Measurements from ENCODE around the gene BSPH1. TPM values are rescaled to one million over a fixed set of nuclear protein-coding genes. Genes with fewer than 3 reads are reported as not detected.

Gene BSPH1
- polyA plus RNA-seq (ENCODE audit: low read depth in 6 of 6) = not detected

GRCh38 chr19:47992070-47992469, at the start of gene BSPH1:
TSS of gene BSPH1 (minus strand) at chr19:47992170. CDS start at chr19:47992081, 89 bp downstream.
- H3K27me3 Mint-ChIP-seq = peaks cover 13 to 49% (median 42%) of the 10 kb centered on the region in 3 donors
- no peaks in the 10 kb centered on the region for H3K36me3 Mint-ChIP-seq
- DNase-seq (no peak), ATAC-seq (ENCODE audit: low read depth in 2 of 2) (no peak)
- peaks cover 0 to 5% (median 0%) of the 10 kb centered on the region in 7 donors for H3K9me3 Mint-ChIP-seq
- no peak within 1 kb of the TSS for H3K27ac Mint-ChIP-seq
- H3K4me1 Mint-ChIP-seq = no peaks in the 10 kb centered on the region
- H3K4me3 Mint-ChIP-seq = peak within 1 kb of the TSS in 1 of 8 donors; percentile 56

- H3K4me3 Mint-ChIP-seq = no peak overlapping the region
- no peak overlapping the region for H3K27ac Mint-ChIP-seq
- H3K27me3 Mint-ChIP-seq = peaks cover 15 to 45% (median 44%) of the 10 kb centered on the region in 3 donors
- H3K4me1 Mint-ChIP-seq = no peaks in the 10 kb centered on the region
- no peak for ATAC-seq (ENCODE audit: low read depth in 2 of 2)
- H3K9me3 Mint-ChIP-seq = peaks cover 5 to 26% (median 21%) of the 10 kb centered on the region in 7 donors
- peaks cover 0 to 7% of the 10 kb centered on the region in 2 donors for H3K36me3 Mint-ChIP-seq
- no peak for DNase-seq
These were observed 44.8 kb upstream of the BSPH1 start for GRCh38 chr19:48036765-48037164.

DNA sequence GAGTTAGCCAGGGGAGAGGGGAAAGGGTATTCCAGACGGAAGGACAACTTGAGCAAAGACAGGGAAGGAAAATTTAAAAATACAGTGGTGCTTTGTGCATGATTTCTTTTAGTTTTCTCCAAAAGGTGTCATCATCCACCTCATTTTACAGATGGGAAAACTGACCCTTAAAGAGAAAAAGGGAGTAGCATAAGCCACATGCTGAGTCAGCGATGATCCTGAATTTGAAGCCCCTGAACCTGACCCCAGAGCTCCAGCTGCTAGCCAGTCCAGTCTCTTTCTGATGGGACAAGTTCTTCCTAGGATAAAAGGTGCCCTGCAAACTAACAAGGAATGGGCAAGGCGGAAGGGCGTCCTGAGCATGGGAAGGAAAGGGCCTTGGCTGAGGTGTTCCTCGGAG, 41.6 kb upstream of the BSPH1 start:
- Mint-ChIP-seq H3K27me3 (peaks cover 14 to 32% (median 22%) of the 10 kb centered on the region in 3 donors), H3K36me3 (no peaks in the 10 kb centered on the region), H3K27ac (no peak overlapping the region), H3K9me3 (peaks cover 5 to 22% (median 14%) of the 10 kb centered on the region in 7 donors), H3K4me3 (no peak overlapping the region), H3K4me1 (no peaks in the 10 kb centered on the region)
- ATAC-seq (ENCODE audit: low read depth in 2 of 2) = no peak
- no peak for DNase-seq

DNA sequence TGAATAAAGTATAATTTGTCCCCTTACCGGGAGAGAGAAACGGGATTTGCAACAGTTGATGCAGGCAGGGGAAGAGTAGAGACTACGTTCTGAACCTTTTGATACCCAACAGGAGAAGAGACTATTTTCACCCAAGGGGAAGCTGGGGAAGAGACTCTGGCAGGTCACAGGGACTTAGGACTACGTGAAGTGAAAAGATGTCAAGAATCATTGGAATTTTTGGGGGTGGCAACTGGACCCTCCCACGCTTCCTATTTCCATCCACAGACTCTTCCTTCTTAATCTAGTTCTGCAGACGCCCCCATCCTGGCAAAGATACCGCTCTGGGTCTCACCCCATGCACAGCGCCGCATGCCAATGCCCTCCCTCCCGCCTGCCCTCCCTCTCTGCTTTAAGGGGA, 38.1 kb upstream of the BSPH1 start:
- Mint-ChIP-seq H3K4me1 (no peaks in the 10 kb centered on the region), H3K27ac (no peak overlapping the region), H3K9me3 (peaks cover 0 to 8% (median 0%) of the 10 kb centered on the region in 7 donors), H3K27me3 (peaks cover 14 to 61% (median 41%) of the 10 kb centered on the region in 3 donors), H3K4me3 (no peak overlapping the region), H3K36me3 (no peaks in the 10 kb centered on the region)
- DNase-seq (no peak), ATAC-seq (ENCODE audit: low read depth in 2 of 2) (no peak)

DNA sequence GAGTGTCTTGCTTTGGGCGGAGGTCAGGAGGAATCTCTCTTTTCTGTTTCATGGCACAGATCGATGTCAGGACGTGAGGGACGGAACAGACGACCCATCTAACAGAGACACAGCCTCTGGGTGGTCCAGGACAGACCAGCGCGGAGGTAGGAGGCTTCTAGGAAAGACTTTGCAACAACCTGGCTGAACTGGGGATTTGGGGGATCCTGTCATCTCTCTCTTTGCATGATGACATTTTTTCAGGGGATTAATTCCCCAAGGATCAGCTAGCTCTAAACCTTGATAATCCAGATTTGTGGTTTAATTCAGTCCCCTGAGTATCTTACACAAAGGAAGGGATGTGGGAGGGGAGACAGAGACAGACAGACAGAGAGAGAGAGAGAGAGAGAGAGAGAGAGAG, 37.5 kb upstream of the BSPH1 start:
- Mint-ChIP-seq H3K9me3 (peaks cover 0 to 8% (median 0%) of the 10 kb centered on the region in 7 donors), H3K4me3 (no peak overlapping the region), H3K4me1 (no peaks in the 10 kb centered on the region), H3K27ac (no peak overlapping the region), H3K36me3 (no peaks in the 10 kb centered on the region), H3K27me3 (peaks cover 20 to 68% (median 48%) of the 10 kb centered on the region in 3 donors)
- ATAC-seq (ENCODE audit: low read depth in 2 of 2) (no peak), DNase-seq (no peak)

- H3K9me3 Mint-ChIP-seq = peaks cover 0 to 8% (median 0%) of the 10 kb centered on the region in 7 donors
- DNase-seq (no peak), ATAC-seq (ENCODE audit: low read depth in 2 of 2) (no peak)
- peaks cover 32 to 68% (median 42%) of the 10 kb centered on the region in 3 donors for H3K27me3 Mint-ChIP-seq
- no peak overlapping the region for H3K4me3 Mint-ChIP-seq
- H3K27ac Mint-ChIP-seq = no peak overlapping the region
- peaks cover 0 to 8% of the 10 kb centered on the region in 2 donors for H3K36me3 Mint-ChIP-seq
- H3K4me1 Mint-ChIP-seq = no peaks in the 10 kb centered on the region
These were observed 33.5 kb upstream of the BSPH1 start for GRCh38 chr19:48025480-48025879.

DNA sequence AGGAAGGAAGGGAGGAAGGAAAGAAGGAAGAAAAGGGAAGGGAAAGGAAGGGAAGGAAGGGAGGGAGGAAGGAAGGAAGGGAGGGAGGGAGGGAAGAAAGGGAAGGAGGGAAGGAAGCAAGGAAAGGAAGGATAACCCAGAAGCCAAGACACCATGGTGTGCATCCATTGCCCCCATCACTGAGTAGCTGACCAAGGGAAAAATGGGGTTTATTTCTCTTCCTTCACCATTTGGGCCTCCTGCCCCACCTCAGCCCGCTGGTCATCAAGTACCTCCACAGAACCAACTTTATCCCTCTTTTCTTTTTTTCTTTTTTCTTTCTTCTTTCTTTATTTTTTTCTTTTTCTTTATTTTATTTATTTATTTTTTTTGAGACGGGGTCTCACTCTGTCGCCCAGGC, 31.5 kb upstream of the BSPH1 start:
- DNase-seq (no peak), ATAC-seq (ENCODE audit: low read depth in 2 of 2) (no peak)
- peaks cover 34 to 57% (median 49%) of the 10 kb centered on the region in 3 donors for H3K27me3 Mint-ChIP-seq
- H3K4me3 Mint-ChIP-seq = no peak overlapping the region
- no peak overlapping the region for H3K27ac Mint-ChIP-seq
- peaks cover 0 to 8% (median 0%) of the 10 kb centered on the region in 7 donors for H3K9me3 Mint-ChIP-seq
- H3K4me1 Mint-ChIP-seq = no peaks in the 10 kb centered on the region
- H3K36me3 Mint-ChIP-seq = peaks cover 0 to 8% of the 10 kb centered on the region in 2 donors

GRCh38 chr19:48023011-48023410, 31.0 kb upstream of the BSPH1 start:
- H3K27me3 Mint-ChIP-seq = peaks cover 40 to 53% (median 50%) of the 10 kb centered on the region in 3 donors
- H3K4me3 Mint-ChIP-seq = no peak overlapping the region
- H3K27ac Mint-ChIP-seq = no peak overlapping the region

GRCh38 chr19:48020686-48021085, 28.7 kb upstream of the BSPH1 start:
- Mint-ChIP-seq H3K36me3 (peaks cover 0 to 8% of the 10 kb centered on the region in 2 donors), H3K4me3 (no peak overlapping the region), H3K27ac (no peak overlapping the region), H3K9me3 (peaks cover 0 to 7% (median 2%) of the 10 kb centered on the region in 7 donors), H3K4me1 (no peaks in the 10 kb centered on the region), H3K27me3 (peaks cover 49 to 55% (median 51%) of the 10 kb centered on the region in 3 donors)
- ATAC-seq (ENCODE audit: low read depth in 2 of 2) (no peak), DNase-seq (no peak)

More at GRCh38 chr19:48023011-48023410, 31.0 kb upstream of the BSPH1 start:
- DNase-seq (no peak), ATAC-seq (ENCODE audit: low read depth in 2 of 2) (no peak)
- H3K9me3 Mint-ChIP-seq = peaks cover 0 to 8% (median 0%) of the 10 kb centered on the region in 7 donors
- H3K36me3 Mint-ChIP-seq = peaks cover 0 to 8% of the 10 kb centered on the region in 2 donors
- H3K4me1 Mint-ChIP-seq = no peaks in the 10 kb centered on the region

- Mint-ChIP-seq H3K27ac (no peak overlapping the region), H3K36me3 (peaks cover 0 to 7% of the 10 kb centered on the region in 2 donors), H3K27me3 (peaks cover 16 to 17% (median 17%) of the 10 kb centered on the region in 3 donors), H3K4me3 (no peak overlapping the region), H3K9me3 (peaks cover 4 to 17% (median 5%) of the 10 kb centered on the region in 7 donors), H3K4me1 (no peaks in the 10 kb centered on the region)
- no peak for DNase-seq
- ATAC-seq (ENCODE audit: low read depth in 2 of 2) = no peak
These were observed 19.2 kb upstream of the BSPH1 start for GRCh38 chr19:48010932-48011758.

DNA sequence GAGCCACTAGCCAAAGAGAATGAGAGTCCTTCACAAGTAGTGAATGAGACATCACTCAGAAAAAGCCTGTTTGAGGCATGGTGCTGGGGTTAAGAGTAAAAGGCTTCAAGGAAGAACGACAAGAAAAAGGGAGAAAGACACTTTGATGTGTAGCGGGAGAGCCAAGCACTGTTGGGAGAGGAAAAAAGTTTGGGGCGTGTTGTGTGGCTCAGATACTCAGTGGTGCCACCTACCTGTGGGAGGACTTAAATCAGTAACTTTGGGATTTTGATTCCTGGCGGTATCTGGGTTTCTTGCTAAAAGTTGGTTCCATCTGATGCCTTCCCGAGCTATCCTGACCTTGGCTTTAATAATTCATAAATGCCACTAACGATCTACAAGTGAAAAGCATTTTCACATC, 14.8 kb upstream of the BSPH1 start:
- Mint-ChIP-seq H3K4me3 (no peak overlapping the region), H3K4me1 (no peaks in the 10 kb centered on the region), H3K36me3 (peaks cover 0 to 7% of the 10 kb centered on the region in 2 donors), H3K27me3 (peaks cover 28 to 38% (median 35%) of the 10 kb centered on the region in 3 donors), H3K27ac (peak overlapping the region in 1 of 6 donors; percentile 34), H3K9me3 (peaks cover 4 to 15% (median 5%) of the 10 kb centered on the region in 7 donors)
- DNase-seq = no peak
- no peak for ATAC-seq (ENCODE audit: low read depth in 2 of 2)

- ATAC-seq (ENCODE audit: low read depth in 2 of 2) (no peak), DNase-seq (no peak)
- Mint-ChIP-seq H3K27ac (no peak overlapping the region), H3K36me3 (peaks cover 0 to 7% of the 10 kb centered on the region in 2 donors), H3K4me3 (no peak overlapping the region), H3K27me3 (peaks cover 35 to 38% (median 37%) of the 10 kb centered on the region in 3 donors), H3K9me3 (peaks cover 4 to 11% (median 5%) of the 10 kb centered on the region in 7 donors), H3K4me1 (no peaks in the 10 kb centered on the region)
These were observed 12.3 kb upstream of the BSPH1 start for GRCh38 chr19:48004236-48004635.

GRCh38 chr19:48000846-48001245, 8.9 kb upstream of the BSPH1 start:
- H3K4me1 Mint-ChIP-seq = no peaks in the 10 kb centered on the region
- no peak overlapping the region for H3K27ac Mint-ChIP-seq
- H3K27me3 Mint-ChIP-seq = peaks cover 25 to 40% (median 33%) of the 10 kb centered on the region in 3 donors
- DNase-seq (no peak), ATAC-seq (ENCODE audit: low read depth in 2 of 2) (no peak)
- no peaks in the 10 kb centered on the region for H3K36me3 Mint-ChIP-seq
- peaks cover 0 to 8% (median 2%) of the 10 kb centered on the region in 7 donors for H3K9me3 Mint-ChIP-seq
- H3K4me3 Mint-ChIP-seq = no peak overlapping the region

GRCh38 chr19:47998800-47999199, 6.8 kb upstream of the BSPH1 start:
- DNase-seq = no peak
- peaks cover 14 to 39% (median 31%) of the 10 kb centered on the region in 3 donors for H3K27me3 Mint-ChIP-seq
- H3K4me1 Mint-ChIP-seq = no peaks in the 10 kb centered on the region
- no peak overlapping the region for H3K4me3 Mint-ChIP-seq
- no peaks in the 10 kb centered on the region for H3K36me3 Mint-ChIP-seq
- peaks cover 0 to 10% (median 2%) of the 10 kb centered on the region in 7 donors for H3K9me3 Mint-ChIP-seq
- ATAC-seq (ENCODE audit: low read depth in 2 of 2) = no peak
- no peak overlapping the region for H3K27ac Mint-ChIP-seq

Measured in naive B cell (primary cell).